Karpas-422 (cell line): ENCODE measurements around the gene PRSS8. TPM values are rescaled to one million over a fixed set of nuclear protein-coding genes. Genes with fewer than 3 reads are reported as not detected.
"Not testable (repeated sequence)": the region's sequence is repeated elsewhere in the genome, so short reads cannot be mapped to it uniquely, and the experiment has no call there.

Experiments
- DNase-seq: peaks from one replicate; pipeline ENCODE4 v3.0.0-alpha.2; 2015
- H2AFZ ChIP-seq: fragments of 200-600 bp; sonication (generic); 2 replicates; pipeline ENCODE4 v1.6.1; 2014; ENCODE audit warnings: antibody characterized with exemption, low read length, mixed read lengths
- H3K27ac ChIP-seq: fragments of 200-600 bp; sonication (generic); 2 replicates; pipeline ENCODE4 v1.5.1; 2014; ENCODE audit warnings: mild to moderate bottlenecking, low read length, moderate library complexity
- H3K27me3 ChIP-seq: fragments of 200-600 bp; sonication (generic); 2 replicates; pipeline ENCODE4 v1.6.1; 2014; ENCODE audit warnings: low read length, mixed read lengths
- H3K36me3 ChIP-seq: fragments of 200-600 bp; sonication (generic); 2 replicates; pipeline ENCODE4 v1.6.1; 2014; ENCODE audit warnings: low read length, mixed read lengths; ENCODE audit not compliant: insufficient read depth
- H3K4me1 ChIP-seq: fragments of 200-600 bp; sonication (generic); 2 replicates; pipeline ENCODE4 v1.6.1; 2014; ENCODE audit warnings: mild to moderate bottlenecking, low read length, mixed read lengths
- H3K4me2 ChIP-seq: fragments of 200-600 bp; sonication (generic); 2 replicates; pipeline ENCODE4 v1.6.1; 2014; ENCODE audit warnings: low read length, low read depth, mild to moderate bottlenecking; ENCODE audit not compliant: poor library complexity, severe bottlenecking
- H3K4me3 ChIP-seq: fragments of 200-600 bp; sonication (generic); 2 replicates; pipeline ENCODE4 v1.5.1; 2014; ENCODE audit warnings: mild to moderate bottlenecking, antibody characterized with exemption, low read length, mixed read lengths
- H3K79me2 ChIP-seq: fragments of 200-600 bp; sonication (generic); 2 replicates; pipeline ENCODE4 v1.6.1; 2014; ENCODE audit warnings: mild to moderate bottlenecking, low read length, mixed read lengths
- H3K9ac ChIP-seq: fragments of 200-600 bp; sonication (generic); 2 replicates; pipeline ENCODE4 v1.6.0; 2014; ENCODE audit warnings: low read length
- H3K9me2 ChIP-seq: fragments of 200-600 bp; sonication (generic), shearing (Covaris generic); replicated peaks from 2 replicates; pipeline ENCODE4 v1.6.0; 2014; ENCODE audit warnings: mild to moderate bottlenecking, low read length, moderate library complexity; ENCODE audit not compliant: insufficient read depth
- H3K9me3 ChIP-seq: fragments of 300-700, 200-600 bp; sonication (generic); 2 replicates; pipeline ENCODE4 v1.6.1; 2014; ENCODE audit warnings: low read length, mixed read lengths
- H4K20me1 ChIP-seq: fragments of 200-600 bp; sonication (generic); 2 replicates; pipeline ENCODE4 v1.6.1; 2014; ENCODE audit warnings: mild to moderate bottlenecking, antibody characterized with exemption, low read length, low read depth; ENCODE audit not compliant: insufficient read depth
- total RNA-seq: library from RNA; depleted of rRNA; stranded (reverse); fragments of >200 nt; shearing (Covaris generic); gene quantifications from 2 replicates; pipeline ENCODE4 v1.2.3, GENCODE V29; 2014; ENCODE audit warnings: low replicate concordance

Gene PRSS8
- total RNA-seq, 1 experiment from 2014 or later: not detected

GRCh38 chr16:31141489-31142108 is 6.1 kb upstream of the PRSS8 start:
- Histone ChIP-seq H3K27me3 (no peaks in the 10 kb centered on the region), H3K9ac (peak overlapping the region; percentile 67), H2AFZ (peak overlapping the region; percentile 64)

GRCh38 chr16:31141071-31141469 is 5.5 kb upstream of the PRSS8 start:
- not testable (repeated sequence) for H3K4me3 ChIP-seq, H3K79me2 ChIP-seq, H3K27me3 ChIP-seq, H3K9ac ChIP-seq, H3K9me2 ChIP-seq, H2AFZ ChIP-seq, H3K9me3 ChIP-seq, H3K36me3 ChIP-seq, H3K27ac ChIP-seq, DNase-seq, H4K20me1 ChIP-seq
- Histone ChIP-seq H3K4me2 (peak overlapping the region; percentile 79), H3K4me1 (peaks cover 13% of the 10 kb centered on the region)

More at GRCh38 chr16:31141489-31142108, 6.1 kb upstream of the PRSS8 start:
- no peaks in the 10 kb centered on the region for H3K79me2 ChIP-seq
- no peak for DNase-seq
- H3K27ac ChIP-seq: no peak overlapping the region
- no peaks in the 10 kb centered on the region for H3K9me3 ChIP-seq
- H3K4me2 ChIP-seq: peak overlapping the region; percentile 79
- no peaks in the 10 kb centered on the region for H3K36me3 ChIP-seq
- peaks cover 13% of the 10 kb centered on the region for H3K4me1 ChIP-seq
- no peaks in the 10 kb centered on the region for H4K20me1 ChIP-seq
- H3K9me2 ChIP-seq: no peaks in the 10 kb centered on the region
- H3K4me3 ChIP-seq: peak overlapping the region; percentile 58; the same call in 1 of the 2 replicates

- Histone ChIP-seq H3K27me3 (no peaks in the 10 kb centered on the region), H3K4me1 (peaks cover 13% of the 10 kb centered on the region), H2AFZ (no peak overlapping the region), H3K4me3 (no peak overlapping the region), H3K9me3 (no peaks in the 10 kb centered on the region), H3K9ac (no peak overlapping the region), H3K4me2 (no peak overlapping the region), H3K79me2 (no peaks in the 10 kb centered on the region), H3K9me2 (no peaks in the 10 kb centered on the region), H4K20me1 (no peaks in the 10 kb centered on the region), H3K27ac (no peak overlapping the region), H3K36me3 (no peaks in the 10 kb centered on the region)
- no peak for DNase-seq
These were observed 3.4 kb upstream of the PRSS8 start for GRCh38 chr16:31138621-31139578.

- H3K4me1 ChIP-seq, H2AFZ ChIP-seq, H3K27me3 ChIP-seq, H4K20me1 ChIP-seq, H3K9ac ChIP-seq, H3K9me2 ChIP-seq, H3K4me3 ChIP-seq, DNase-seq, H3K4me2 ChIP-seq, H3K9me3 ChIP-seq, H3K36me3 ChIP-seq, H3K27ac ChIP-seq, H3K79me2 ChIP-seq: not testable (repeated sequence)
These were observed 1.4 kb upstream of the PRSS8 start for GRCh38 chr16:31136822-31137499.

DNA sequence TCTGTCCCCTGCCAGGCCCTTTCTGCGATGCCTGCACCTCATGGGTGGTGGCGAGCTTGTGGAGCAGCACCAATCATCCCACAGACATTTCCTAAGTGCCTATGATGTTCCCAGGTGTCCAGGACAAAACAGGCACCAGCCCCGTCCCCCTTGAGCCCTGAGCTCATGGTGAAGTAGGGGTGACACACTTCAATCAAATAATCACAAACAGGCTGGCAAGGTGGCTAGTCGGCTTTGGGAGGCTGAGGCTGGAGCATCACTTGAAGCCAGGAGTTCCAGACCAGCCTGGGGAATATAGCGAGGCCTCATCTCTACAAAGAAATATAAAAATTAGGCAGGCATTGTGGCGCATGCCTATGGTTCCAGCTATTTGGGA is 748 bp upstream of the PRSS8 start:
- Histone ChIP-seq H3K9me3 (no peaks in the 10 kb centered on the region), H2AFZ (no peak overlapping the region), H3K4me2 (no peak overlapping the region), H3K9ac (no peak overlapping the region), H4K20me1 (no peaks in the 10 kb centered on the region), H3K9me2 (no peaks in the 10 kb centered on the region), H3K4me3 (no peak overlapping the region), H3K27me3 (no peaks in the 10 kb centered on the region), H3K79me2 (no peaks in the 10 kb centered on the region), H3K27ac (no peak overlapping the region), H3K4me1 (peaks cover under 1% of the 10 kb centered on the region), H3K36me3 (no peaks in the 10 kb centered on the region)
- DNase-seq: no peak

GRCh38 chr16:31134625-31135534 is 647 bp downstream of the PRSS8 start:
- H3K79me2 ChIP-seq: no peaks in the 10 kb centered on the region
- no peaks in the 10 kb centered on the region for H3K9me3 ChIP-seq
- H3K9me2 ChIP-seq: no peaks in the 10 kb centered on the region
- H3K36me3 ChIP-seq: no peaks in the 10 kb centered on the region
- H2AFZ ChIP-seq: no peak overlapping the region
- H3K27ac ChIP-seq: no peak overlapping the region
- no peak overlapping the region for H3K9ac ChIP-seq
- H3K27me3 ChIP-seq: no peaks in the 10 kb centered on the region
- H3K4me2 ChIP-seq: no peak overlapping the region
- H3K4me1 ChIP-seq: no peaks in the 10 kb centered on the region
- H3K4me3 ChIP-seq: no peak overlapping the region
- no peak for DNase-seq
- H4K20me1 ChIP-seq: no peaks in the 10 kb centered on the region

DNA sequence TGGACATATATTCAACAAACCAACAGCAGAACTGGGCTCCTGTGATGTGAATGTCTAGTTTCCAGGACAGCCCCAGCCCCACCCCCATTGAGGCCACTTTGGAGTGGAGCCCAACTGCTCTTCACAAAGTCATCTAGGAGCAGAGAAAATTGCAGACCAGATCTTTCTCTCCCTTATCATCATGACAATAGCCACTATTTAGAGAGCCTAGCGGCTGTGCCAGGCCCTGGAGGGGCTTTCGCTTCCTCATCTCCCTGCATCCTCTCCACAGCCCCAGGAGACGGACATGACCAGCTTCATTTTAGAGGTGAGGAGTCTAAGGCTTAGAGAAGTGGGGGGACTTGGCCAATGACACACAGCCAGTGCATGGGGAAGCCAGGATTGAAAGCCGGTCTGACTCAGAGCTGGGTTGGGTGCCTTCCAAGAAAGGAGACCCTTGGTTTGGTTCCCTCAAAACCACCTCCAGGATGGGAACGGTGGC is 1.4 kb downstream of the PRSS8 start:
- no peaks in the 10 kb centered on the region for H3K9me3 ChIP-seq
- no peak overlapping the region for H3K27ac ChIP-seq
- H3K4me2 ChIP-seq: no peak overlapping the region
- no peak overlapping the region for H3K9ac ChIP-seq
- no peaks in the 10 kb centered on the region for H3K27me3 ChIP-seq
- no peaks in the 10 kb centered on the region for H3K4me1 ChIP-seq
- no peak for DNase-seq
- no peaks in the 10 kb centered on the region for H3K79me2 ChIP-seq
- H3K4me3 ChIP-seq: no peak overlapping the region
- H2AFZ ChIP-seq: no peak overlapping the region
- no peaks in the 10 kb centered on the region for H3K9me2 ChIP-seq
- no peaks in the 10 kb centered on the region for H3K36me3 ChIP-seq
- H4K20me1 ChIP-seq: no peaks in the 10 kb centered on the region
